GM21737 (cell line): ENCODE measurements around the gene MT1HL1.
"Not testable (repeated sequence)": the region's sequence is repeated elsewhere in the genome, so short reads cannot be mapped to it uniquely, and the experiment has no call there.

Source experiments
- ATAC-seq: cut with Tn5 transposase; IDR thresholded peaks from one replicate; pipeline ENCODE4 v1.9.1; 2021; ENCODE audit warnings: mild to moderate bottlenecking, moderate library complexity; ENCODE audit not compliant: unreplicated experiment

Gene MT1HL1

GRCh38 chr1:237018896-237019295 lies 14.7 kb upstream of the MT1HL1 start:
- no peak for ATAC-seq

- no peak for ATAC-seq
These were observed 12.4 kb upstream of the MT1HL1 start for GRCh38 chr1:237016626-237017025.

- no peak for ATAC-seq
These were observed 9.4 kb upstream of the MT1HL1 start for GRCh38 chr1:237013608-237014007.

DNA sequence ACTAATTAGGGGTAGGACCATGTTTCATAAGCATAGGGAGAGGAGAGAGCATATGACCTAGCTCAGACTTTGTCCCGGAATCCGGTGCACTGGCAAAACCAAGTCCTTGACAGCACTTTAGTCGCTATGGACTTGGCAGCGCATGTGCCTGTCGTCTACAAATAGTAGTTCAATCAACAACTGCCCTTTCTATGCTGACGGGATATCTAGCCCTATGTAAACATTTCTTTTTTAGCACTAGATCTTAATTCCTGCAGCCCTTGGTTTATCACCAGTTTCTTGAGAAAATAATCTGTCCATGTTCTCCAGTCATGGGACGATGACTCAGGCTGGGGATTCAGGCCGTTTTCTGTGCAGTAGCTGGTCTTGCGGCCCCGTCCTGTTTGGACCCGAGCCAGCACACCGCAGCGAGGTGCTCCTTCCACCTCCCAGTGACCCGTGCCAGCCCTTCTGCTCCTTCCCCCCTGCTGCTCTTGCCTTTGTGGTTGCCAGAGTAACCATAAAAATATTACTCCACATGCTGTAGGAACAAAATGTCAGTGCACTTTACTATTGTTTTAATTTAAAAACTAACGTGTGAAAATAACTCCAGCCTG lies 8.6 kb upstream of the MT1HL1 start:
- no peak for ATAC-seq

GRCh38 chr1:237012361-237012760 lies 8.1 kb upstream of the MT1HL1 start:
- no peak for ATAC-seq

DNA sequence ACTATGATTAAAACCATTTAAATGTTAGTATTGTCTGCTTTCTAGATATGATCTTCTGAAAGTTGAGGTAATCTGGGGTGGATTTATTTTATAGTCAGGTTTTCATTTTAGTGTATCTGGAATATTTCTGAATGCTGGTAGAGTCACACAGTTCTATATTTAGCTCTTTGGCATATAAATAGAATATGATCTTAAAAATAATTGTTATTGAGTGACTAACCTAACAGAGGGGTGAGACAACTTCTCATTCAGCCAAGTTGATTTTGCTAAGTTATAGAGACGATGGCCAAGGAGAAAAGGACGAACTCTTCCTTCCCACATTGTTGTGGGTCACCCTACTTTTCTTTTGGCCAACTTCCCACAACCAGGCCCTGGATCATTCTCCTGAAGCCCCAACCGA lies 7.2 kb upstream of the MT1HL1 start:
- no peak for ATAC-seq

- ATAC-seq, result no peak
These were observed 5.4 kb upstream of the MT1HL1 start for GRCh38 chr1:237009611-237010010.

DNA sequence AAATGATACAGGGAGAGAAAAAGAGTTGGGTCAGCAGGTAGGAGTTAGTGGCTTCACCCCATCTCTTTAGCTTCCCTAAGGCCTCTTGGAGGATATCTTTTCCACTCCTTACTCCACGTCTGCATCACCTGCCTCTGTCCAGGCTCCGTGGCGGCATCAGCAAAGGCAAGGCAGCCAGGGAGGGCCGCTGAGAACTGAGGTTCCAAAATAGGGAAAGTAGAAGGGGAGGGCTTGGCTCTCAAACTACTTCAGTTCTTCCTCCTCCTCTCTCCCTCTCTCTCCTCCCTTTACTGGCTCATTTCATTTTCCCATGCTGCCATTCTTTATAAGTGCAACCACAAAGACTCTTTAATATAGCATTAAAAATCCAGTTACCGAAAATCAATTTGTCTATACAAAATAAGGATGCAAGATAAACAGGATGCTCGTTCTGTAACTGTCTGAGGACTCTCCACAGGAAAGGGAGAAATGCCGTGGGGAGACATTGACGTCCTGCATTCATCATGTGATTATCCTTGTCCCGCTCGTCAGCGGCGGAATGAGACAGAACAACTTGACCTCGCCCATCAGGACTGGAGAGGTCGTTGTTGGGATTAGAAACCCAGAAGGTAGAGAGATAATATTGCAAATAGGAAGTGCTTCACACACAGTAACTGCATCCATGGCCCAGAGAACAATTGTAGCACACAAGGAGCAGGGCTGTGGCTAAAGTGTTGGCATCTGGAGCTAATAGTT lies 3.1 kb upstream of the MT1HL1 start:
- ATAC-seq, result no peak

- ATAC-seq, result no peak
These were observed 1.4 kb upstream of the MT1HL1 start for GRCh38 chr1:237005674-237006073.

GRCh38 chr1:237003516-237003915 lies 725 bp downstream of the MT1HL1 start:
- no peak for ATAC-seq

DNA sequence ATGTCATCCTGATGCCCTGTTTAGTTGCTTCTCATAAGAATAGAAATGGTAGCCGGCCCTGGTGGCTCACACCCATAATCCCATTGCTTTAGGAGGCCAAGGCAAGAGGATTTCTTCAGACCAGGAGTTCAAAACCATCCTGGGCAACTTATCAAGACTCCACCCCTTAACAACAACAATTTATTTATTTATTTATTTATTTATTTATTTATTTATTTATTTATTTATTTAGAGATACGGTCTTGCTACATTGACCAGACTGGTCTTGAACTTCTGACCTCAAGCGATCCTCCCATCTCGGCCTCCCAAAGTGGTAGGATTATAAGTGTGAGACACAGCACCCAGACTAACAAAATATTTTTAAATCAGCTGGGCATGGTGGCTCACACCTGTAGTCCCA lies 4.0 kb downstream of the MT1HL1 start:
- ATAC-seq, result no peak

DNA sequence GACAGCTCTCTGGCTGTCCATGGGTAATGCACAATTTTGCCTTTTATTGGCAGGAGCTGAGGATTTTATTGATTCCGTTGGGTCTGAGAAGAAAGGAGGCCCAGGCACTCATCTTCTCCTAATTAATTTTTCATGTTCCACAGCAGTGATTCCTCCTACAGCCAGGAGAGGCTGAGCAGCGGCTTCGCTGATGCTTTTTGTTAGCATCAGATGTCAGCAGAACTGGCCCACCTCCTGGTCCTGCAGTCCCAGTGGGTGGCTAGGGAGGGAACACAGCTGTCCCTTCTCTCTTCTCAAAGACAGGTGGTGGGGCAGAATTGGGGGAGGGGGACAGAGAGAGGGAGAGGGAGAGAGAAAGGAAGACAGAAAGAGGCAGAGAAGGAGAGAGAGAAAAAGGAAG lies 5.7 kb downstream of the MT1HL1 start:
- ATAC-seq, result no peak

GRCh38 chr1:236997882-236998281 lies 6.4 kb downstream of the MT1HL1 start:
- ATAC-seq, result no peak

DNA sequence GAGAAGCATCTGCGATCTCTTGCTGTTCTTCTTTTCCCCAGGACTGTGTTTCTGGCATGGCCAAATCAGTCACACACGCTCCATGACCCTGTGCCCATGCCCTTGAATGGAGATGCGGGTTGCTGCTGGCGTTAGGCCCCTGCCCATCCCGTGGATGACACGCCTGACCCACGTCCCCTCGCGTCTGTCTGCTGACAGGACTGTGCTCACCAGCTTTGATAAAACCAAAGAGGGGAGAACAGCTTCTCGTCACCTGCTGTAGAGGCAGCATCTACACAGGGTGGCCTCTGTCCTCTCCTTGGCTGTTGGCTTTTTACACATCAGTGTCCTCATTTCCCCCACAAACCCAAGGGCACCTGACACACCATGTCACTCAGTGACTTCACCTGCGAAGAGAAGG lies 6.9 kb downstream of the MT1HL1 start:
- ATAC-seq, result no peak

GRCh38 chr1:236994450-236994849 lies 9.8 kb downstream of the MT1HL1 start:
- no peak for ATAC-seq

DNA sequence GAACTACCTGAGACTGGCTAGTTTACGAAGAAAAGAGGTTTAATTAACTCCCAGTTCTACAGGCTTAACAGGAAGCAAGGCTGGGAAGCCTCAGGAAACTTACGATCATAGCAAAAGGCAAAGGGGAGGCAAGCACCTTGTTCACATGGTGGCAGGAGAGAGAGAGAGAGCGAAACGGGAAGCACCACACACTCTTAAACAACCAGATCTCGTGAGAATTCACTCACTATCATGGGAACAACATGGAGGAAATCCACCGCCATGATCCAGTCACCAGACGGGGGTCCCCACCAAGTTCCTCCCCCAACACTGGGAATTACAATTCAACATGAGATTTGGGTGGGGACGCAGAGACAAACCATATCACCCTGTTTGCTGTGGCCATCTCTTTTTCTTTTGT lies 11.8 kb downstream of the MT1HL1 start:
- no peak for ATAC-seq

- no peak for ATAC-seq
These were observed 14.2 kb downstream of the MT1HL1 start for GRCh38 chr1:236990052-236990445.

DNA sequence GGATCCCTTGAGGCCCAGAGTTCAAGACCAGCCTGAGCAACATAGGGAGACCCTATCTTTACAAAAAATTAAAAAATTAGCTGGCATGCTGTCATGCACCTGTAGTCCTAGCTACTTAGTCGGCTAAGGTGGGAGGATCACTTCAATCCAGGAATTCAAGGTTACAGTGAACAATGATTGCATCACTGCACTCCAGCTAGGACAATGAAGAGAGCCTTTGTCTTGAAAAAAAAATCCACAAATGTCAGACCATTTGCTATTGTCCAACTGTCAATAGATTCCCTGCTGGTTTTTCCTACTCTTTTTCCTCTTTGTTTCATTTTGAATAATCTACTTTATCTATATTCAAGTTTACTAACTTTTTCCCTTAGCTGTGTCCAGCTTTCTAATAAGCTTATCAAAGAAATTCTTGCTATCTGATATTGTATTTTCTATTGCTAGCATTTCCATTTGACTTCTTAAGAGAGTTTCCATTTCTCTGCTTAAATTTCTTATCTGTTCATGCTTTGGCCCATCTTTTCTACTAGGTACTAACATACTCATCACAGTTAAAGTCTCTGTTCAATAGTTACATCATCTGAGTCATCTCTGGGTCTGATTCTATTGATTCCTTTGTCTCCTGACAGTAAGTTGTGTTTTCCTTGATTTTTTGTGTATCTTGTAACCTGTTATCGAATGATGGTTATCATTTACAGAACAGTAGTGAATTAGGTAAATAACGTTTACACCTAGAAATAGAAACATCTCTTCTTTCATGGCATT lies 14.8 kb downstream of the MT1HL1 start:
- ATAC-seq, result no peak

GRCh38 chr1:236983818-236984217 lies 20.4 kb downstream of the MT1HL1 start:
- ATAC-seq, result no peak

DNA sequence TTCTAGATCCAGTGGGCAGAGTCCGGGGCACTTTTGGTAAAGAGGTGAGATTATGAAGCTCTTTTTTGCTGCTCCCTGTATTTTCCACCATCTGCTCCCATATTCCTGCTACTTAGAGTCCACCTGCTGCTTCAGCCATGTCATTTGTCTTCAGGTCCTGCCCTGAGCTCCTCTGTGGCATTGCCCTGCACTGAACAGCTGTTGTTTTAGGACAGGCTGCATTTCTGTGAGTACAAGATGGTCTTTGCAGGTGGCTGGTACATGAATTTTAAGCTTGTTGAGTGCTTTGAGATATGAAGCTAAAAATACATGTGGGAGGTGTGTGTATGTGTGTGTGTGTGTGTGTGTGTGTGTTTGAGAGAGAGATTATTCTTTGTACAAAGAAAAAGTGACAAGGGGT lies 21.9 kb downstream of the MT1HL1 start:
- ATAC-seq, result no peak

GRCh38 chr1:236981431-236981830 lies 22.8 kb downstream of the MT1HL1 start:
- ATAC-seq, result not testable (repeated sequence)

- ATAC-seq, result no peak
These were observed 23.6 kb downstream of the MT1HL1 start for GRCh38 chr1:236980673-236981072.
